ENCODE data around the gene CDC42EP5. TPM values are rescaled to one million over a fixed set of nuclear protein-coding genes. Genes with fewer than 3 reads are reported as not detected.

The CDC42EP5 gene
- polyA plus RNA-seq, 3 donors: not detected

DNA sequence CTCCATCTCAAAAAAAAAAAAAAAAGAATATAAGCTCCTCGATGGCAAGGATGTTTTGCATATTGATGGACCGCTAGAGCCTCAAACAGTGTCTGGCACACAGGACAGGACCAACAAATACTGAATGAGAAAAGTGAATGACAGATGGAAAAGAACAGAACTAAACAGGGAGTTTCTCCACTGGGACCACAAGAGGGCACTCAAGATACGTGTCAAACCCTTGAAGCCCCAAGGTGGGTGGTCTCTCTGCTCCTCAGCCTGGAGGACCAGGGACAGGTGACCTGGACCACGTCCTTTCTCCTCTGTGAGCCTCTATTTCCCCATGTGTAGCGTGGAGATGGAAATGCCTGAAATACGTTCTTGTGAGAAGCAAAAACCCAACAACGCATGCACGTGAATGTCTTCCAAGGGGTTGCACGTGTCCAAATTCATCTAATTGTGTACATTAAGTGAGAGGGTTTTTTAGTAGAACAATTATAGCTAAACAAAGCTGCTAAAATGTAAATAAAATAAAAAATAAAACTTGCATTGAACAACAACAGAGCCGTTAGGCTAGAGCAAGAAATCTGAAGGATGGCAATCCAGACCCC, 5.7 kb upstream of the CDC42EP5 start:
- no peak overlapping the region for H3K27ac Mint-ChIP-seq
- TF ChIP-seq, protein P1, sequence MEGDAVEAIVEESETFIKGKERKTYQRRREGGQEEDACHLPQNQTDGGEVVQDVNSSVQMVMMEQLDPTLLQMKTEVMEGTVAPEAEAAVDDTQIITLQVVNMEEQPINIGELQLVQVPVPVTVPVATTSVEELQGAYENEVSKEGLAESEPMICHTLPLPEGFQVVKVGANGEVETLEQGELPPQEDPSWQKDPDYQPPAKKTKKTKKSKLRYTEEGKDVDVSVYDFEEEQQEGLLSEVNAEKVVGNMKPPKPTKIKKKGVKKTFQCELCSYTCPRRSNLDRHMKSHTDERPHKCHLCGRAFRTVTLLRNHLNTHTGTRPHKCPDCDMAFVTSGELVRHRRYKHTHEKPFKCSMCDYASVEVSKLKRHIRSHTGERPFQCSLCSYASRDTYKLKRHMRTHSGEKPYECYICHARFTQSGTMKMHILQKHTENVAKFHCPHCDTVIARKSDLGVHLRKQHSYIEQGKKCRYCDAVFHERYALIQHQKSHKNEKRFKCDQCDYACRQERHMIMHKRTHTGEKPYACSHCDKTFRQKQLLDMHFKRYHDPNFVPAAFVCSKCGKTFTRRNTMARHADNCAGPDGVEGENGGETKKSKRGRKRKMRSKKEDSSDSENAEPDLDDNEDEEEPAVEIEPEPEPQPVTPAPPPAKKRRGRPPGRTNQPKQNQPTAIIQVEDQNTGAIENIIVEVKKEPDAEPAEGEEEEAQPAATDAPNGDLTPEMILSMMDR (IDR thresholded peaks at IDR 0.05): peak; percentile 84
- WGBS (ENCODE audit: insufficient coverage): 0% methylated on average over 2 of the region's 10 CpGs
- Histone ChIP-seq H3K9ac (ENCODE audit: insufficient read depth, low read length, poor library complexity, severe bottlenecking) (no peak overlapping the region), H3K9me3 (replicated peaks in 1 of 2; ENCODE audit: control insufficient read depth in 1 of 2, insufficient read depth in 1 of 2, low read length in 2 of 2) (peaks cover 0 to 9% of the 10 kb centered on the region in 2 donors), H3K27me3 (ENCODE audit: control insufficient read depth in 2 of 2, insufficient read depth in 2 of 2, low read length in 2 of 2) (peaks cover 41 to 83% of the 10 kb centered on the region in 2 donors), H3K4me2 (replicated peaks; ENCODE audit: extremely low read depth, low read length, poor library complexity, severe bottlenecking) (no peak overlapping the region), H3K4me3 (replicated peaks in 1 of 3; ENCODE audit: low read depth in 2 of 3, low read length in 3 of 3) (no peak overlapping the region), H3K36me3 (replicated peaks in 1 of 2; ENCODE audit: control insufficient read depth in 1 of 2, insufficient read depth in 2 of 2, low read length in 2 of 2) (no peaks in the 10 kb centered on the region), H4K20me1 (ENCODE audit: insufficient read depth, low read length) (peaks cover 10% of the 10 kb centered on the region), H2AFZ (ENCODE audit: insufficient read depth, low read depth, low read length, poor library complexity, severe bottlenecking) (no peak overlapping the region), H3K4me1 (ENCODE audit: control insufficient read depth in 1 of 2, insufficient read depth in 2 of 2, low read length in 2 of 2) (peaks cover 24 to 33% of the 10 kb centered on the region in 2 donors), H3K27ac (ENCODE audit: low read depth in 1 of 2, low read length in 2 of 2) (no peak overlapping the region), H3K79me2 (ENCODE audit: insufficient read depth, low read length) (no peaks in the 10 kb centered on the region)
- H3K27me3 Mint-ChIP-seq (ENCODE audit: low read depth in 3 of 3): peaks cover 71 to 84% (median 76%) of the 10 kb centered on the region in 3 donors
- peaks cover 35% of the 10 kb centered on the region for H3K4me1 Mint-ChIP-seq
- peak; percentile 27 to 55 (median 53) for DNase-seq
- intact Hi-C loops (cut with micrococcal nuclease): loop anchor here in 1 of 2 donors (10.0 kb wide), 2 partner anchors 116 to 196 kb away; partner anchors contain the start of gene LILRA1
- no peaks in the 10 kb centered on the region for H3K36me3 Mint-ChIP-seq
- peak overlapping the region in 1 of 2 donors; percentile 84 for H3K4me3 Mint-ChIP-seq
- H3K9me3 Mint-ChIP-seq: peaks cover 0 to 22% (median 7%) of the 10 kb centered on the region in 7 donors

DNA sequence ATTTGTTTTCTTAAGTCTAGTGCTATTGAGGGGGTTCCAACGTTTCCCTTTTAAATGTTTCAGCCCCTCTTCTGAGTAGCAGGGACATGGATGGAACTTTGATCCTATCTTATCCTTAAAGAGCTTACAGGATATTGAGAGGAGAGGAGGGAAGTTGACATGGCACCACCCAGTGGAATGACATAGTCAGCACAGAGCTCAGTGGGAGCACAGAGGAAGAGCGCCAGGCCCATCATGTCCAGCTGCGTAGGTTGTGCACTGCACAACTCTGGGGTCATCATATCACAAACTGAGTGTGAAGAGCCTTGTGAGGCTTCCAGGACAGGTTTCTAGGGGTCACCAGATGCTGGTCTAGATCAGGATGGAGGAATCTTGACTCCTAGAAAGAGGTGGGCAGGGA, 4.6 kb upstream of the CDC42EP5 start:
- peaks cover 41 to 89% of the 10 kb centered on the region in 2 donors for H3K27me3 ChIP-seq (ENCODE audit: control insufficient read depth in 2 of 2, insufficient read depth in 2 of 2, low read length in 2 of 2)
- H3K9ac ChIP-seq (ENCODE audit: insufficient read depth, low read length, poor library complexity, severe bottlenecking): no peak overlapping the region
- H3K4me3 Mint-ChIP-seq: peak overlapping the region in 1 of 2 donors; percentile 84
- no peak for DNase-seq
- H3K4me1 ChIP-seq (ENCODE audit: control insufficient read depth in 1 of 2, insufficient read depth in 2 of 2, low read length in 2 of 2): peaks cover 22 to 33% of the 10 kb centered on the region in 2 donors
- intact Hi-C loops (cut with micrococcal nuclease): loop anchor here in 1 of 2 donors (10.0 kb wide), 2 partner anchors 117 to 197 kb away; partner anchors contain the start of gene LILRA1
- no peaks in the 10 kb centered on the region for H3K36me3 Mint-ChIP-seq
- TF ChIP-seq, protein P1 (IDR thresholded peaks at IDR 0.05): no peak
- no peak overlapping the region for H2AFZ ChIP-seq (ENCODE audit: insufficient read depth, low read depth, low read length, poor library complexity, severe bottlenecking)
- 100% methylated on average over 2 of the region's 3 CpGs for WGBS (ENCODE audit: insufficient coverage)
- peaks cover 15% of the 10 kb centered on the region for H4K20me1 ChIP-seq (ENCODE audit: insufficient read depth, low read length)
- peaks cover 0 to 28% (median 7%) of the 10 kb centered on the region in 7 donors for H3K9me3 Mint-ChIP-seq
- peaks cover 76 to 90% (median 86%) of the 10 kb centered on the region in 3 donors for H3K27me3 Mint-ChIP-seq (ENCODE audit: low read depth in 3 of 3)
- peaks cover 37% of the 10 kb centered on the region for H3K4me1 Mint-ChIP-seq
- no peaks in the 10 kb centered on the region for H3K36me3 ChIP-seq (replicated peaks in 1 of 2; ENCODE audit: control insufficient read depth in 1 of 2, insufficient read depth in 2 of 2, low read length in 2 of 2)
- H3K79me2 ChIP-seq (ENCODE audit: insufficient read depth, low read length): no peaks in the 10 kb centered on the region
- no peak overlapping the region for H3K27ac ChIP-seq (ENCODE audit: low read depth in 1 of 2, low read length in 2 of 2)
- H3K27ac Mint-ChIP-seq: no peak overlapping the region
- H3K9me3 ChIP-seq (replicated peaks in 1 of 2; ENCODE audit: control insufficient read depth in 1 of 2, insufficient read depth in 1 of 2, low read length in 2 of 2): peaks cover 0 to 9% of the 10 kb centered on the region in 2 donors
- no peak overlapping the region for H3K4me3 ChIP-seq (replicated peaks in 1 of 3; ENCODE audit: low read depth in 2 of 3, low read length in 3 of 3)
- H3K4me2 ChIP-seq (replicated peaks; ENCODE audit: extremely low read depth, low read length, poor library complexity, severe bottlenecking): no peak overlapping the region

All from CD14-positive monocyte (primary cell).